HG03135 (cell line): ENCODE data around the gene PHTF2.
"Not testable (repeated sequence)": the region's sequence is repeated elsewhere in the genome, so short reads cannot be mapped to it uniquely, and the experiment has no call there.

Experiments used
- ATAC-seq: cut with Tn5 transposase; IDR thresholded peaks from one replicate; pipeline ENCODE4 v1.9.1; 2021; ENCODE audit warnings: mild to moderate bottlenecking, moderate library complexity; ENCODE audit not compliant: unreplicated experiment

The PHTF2 gene

DNA sequence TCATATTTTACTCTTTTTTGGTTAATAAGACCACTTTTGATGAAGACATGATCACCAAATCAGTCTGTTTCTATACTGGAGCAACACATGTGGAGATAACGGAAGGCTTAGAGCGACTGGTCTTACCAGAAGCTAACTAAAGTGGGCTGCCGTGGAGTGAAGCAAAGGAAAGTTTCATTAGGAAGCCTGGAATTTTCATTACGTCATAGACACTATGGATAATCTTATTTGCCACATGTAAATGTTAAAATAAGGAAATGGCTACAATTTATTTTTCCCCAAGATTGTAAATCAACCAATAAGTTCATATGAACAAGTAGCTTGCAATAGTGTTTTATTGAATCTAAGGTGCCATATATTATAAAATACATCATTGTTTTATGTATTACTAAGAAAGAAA is 185.4 kb downstream of the PHTF2 start:
- no peak for ATAC-seq

DNA sequence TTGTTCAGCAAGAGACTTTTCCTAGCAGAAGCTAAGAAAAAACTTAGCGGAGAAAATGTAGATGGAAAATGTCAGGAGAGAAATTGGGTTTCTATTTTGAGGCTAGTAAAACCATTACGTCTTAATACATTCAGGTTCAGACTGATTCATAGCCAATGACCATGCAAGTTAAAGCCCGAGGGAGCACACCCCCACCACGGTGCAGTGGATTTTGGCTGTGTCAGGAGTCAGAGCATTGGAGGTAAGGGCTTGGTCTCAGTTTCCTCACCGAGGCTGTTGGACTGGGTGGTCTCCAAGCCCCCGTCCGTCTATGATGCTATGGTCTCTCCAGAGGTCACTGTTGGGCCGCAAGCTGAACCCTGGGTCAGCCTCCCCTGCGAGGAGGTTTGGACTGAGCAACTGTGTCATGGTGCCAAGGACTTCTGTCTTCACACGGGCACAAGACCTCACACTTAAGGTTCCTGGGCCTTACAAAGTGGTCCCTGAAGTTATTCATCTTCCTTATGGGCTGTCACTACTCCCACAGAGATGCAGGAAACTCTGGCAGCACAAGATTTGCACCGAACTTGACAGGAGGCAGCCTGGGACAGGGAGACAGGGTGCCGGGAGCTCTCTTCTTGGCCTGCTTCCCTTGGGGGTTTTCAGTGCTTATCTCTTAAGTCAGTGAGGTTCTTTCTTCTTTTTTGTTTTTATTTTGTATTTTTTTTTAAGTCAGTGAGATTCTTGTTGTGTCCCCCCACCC is 186.8 kb downstream of the PHTF2 start:
- ATAC-seq, result no peak

DNA sequence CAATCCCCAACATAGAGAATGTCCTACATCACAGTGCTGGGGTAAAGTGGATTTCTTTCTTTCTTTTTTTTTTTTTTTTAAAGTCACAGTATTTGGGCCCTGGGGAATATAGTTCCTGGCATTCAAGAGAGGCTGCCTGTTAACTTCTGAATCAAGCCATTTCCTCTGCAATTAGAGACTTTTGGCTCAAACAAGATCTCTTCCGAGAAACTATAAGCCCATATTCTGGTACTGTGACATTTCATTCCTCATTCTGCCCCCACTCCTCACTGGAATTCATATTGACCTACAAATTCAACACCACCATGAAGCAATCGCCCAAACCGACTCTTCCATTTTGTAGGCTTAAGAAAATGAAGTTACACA is 187.4 kb downstream of the PHTF2 start:
- no peak for ATAC-seq

DNA sequence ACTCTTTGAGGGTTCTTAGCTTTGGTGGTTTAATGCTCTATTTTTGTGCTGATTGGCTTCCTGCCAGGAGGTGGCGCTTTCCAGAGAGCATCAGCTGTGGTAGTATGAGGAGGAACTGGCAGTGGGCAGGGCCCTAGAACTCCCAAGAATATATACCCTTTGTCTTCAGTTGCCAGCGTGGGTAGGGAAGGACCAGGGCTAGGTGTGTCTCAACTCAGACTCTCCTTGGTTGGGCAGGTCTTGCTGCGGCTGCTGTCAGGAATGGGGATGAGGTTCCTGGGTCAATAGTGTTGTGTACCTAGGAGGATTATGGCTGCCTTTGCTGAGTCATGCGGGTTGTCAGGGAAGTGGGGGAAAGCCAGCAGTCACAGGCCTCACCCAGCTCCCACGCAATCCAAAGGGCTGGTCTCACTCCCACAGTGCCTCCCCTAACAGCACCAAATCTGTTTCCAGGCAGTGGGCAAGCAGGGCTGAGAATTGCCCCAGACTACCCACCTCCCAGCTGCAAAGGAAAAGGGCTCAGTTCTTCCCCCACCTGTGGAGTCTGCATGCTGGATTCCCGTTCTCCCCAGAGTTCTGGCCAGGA is 191.5 kb downstream of the PHTF2 start:
- no peak for ATAC-seq

DNA sequence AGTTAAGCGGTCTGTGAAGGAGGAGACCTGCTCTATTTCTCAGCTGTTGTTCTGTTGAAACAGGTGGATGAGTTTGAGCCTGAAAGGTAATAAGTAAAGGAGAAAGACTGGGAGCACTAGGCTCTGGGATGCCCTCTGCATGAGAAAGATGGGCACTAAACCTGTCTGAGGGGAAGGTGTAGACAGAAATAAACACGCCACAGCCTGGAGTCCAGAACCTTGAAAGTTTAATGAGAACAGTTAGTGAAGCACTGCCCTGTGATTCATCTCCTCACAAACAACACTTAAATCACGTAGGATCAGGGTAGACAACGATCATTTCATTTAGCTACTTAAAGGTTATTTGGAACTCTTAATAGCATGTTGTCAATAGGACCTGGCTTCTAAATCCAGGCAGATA is 193.1 kb downstream of the PHTF2 start:
- ATAC-seq, result no peak

DNA sequence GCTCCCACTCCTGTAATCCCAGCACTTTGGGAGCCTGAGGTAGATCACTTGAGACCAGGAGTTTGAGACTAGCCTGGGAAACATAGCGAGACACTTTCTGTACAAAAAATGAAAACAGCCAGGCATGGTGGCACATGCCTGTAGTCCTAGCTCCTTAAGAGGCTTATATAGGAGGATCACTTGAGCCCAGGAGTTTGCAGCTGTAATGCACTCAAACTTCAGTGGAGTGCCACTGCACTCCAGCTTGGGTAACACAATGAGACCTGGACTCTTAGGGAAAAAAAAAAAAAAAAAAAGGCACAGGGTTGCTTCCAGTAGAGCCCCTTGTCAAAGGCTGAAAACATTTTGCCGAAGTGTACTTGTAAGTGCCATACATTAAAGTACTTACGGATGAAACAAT is 195.3 kb downstream of the PHTF2 start:
- ATAC-seq, result no peak

DNA sequence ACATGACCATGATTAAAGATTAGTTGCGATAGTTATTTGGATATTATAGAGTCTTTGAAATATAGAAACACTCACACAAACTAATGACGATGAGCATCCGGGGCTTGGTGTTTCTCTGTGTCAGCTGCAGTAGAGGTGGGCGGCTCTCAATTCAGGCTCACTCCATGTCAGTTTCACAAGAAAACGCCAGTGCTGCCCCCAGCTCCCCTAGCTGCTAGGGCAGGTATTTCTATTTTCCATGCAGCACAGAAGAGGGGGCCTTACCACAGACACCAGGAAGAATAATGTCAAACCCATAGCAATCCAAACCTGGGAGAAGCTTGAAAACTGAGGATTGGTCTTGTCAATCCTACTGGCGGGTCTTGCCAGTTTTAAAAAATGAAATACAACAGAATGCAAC is 197.1 kb downstream of the PHTF2 start:
- ATAC-seq, result no peak

DNA sequence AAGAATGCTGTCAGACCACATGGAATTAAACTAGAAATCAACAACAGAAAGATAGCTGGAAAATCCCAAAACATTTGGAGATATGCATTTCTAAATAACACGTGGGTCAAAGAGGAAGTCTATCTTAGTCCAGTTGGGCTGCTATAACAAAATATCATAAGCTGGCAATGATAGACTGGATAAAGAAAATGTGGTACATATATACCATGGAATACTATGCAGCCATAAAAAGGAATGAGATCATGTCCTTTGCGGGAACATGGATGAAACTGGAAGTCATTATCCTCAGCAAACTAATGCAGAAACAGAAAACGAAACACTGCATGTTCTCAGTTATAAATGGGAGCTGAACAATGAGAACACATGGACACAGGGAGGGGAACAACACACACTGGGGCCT is 200.6 kb downstream of the PHTF2 start:
- ATAC-seq, result not testable (repeated sequence)

DNA sequence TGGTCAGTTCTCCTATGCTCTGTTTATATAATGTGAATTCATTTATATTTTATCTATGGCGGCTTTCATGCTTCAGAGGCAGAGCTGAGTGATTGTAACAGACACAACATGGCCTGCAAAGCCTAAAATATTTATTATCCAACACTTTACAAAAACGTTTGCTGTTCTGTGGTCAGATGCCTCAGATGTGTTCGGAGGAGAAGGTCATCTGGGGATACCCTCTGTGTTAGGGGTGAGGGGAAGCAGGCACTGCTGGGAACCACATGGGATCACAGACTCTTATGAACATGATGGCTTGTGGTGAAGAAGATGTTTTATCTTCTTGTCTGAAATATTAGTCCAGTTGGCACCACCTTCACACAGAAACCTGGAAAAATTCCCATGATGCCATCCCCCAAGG is 203.4 kb downstream of the PHTF2 start:
- no peak for ATAC-seq

DNA sequence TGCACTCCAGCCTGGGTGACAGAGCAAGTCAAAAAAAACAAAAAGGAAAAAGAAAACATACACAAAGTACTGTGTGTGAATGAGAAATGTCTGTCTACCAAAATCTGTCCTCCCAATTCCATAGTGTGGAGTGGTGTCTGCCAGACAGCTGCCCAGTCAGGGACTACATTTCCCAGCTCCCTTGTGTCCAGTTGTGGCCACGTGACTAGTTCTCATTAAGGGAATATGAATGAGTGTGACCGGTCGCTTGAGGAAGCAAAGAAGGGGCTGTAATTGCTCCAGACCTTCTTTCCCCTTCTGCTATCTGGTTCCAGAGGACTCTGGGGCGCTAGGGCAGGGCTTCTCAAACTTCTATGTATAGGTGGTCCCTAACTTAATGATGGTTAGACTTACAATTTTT is 204.1 kb downstream of the PHTF2 start:
- no peak for ATAC-seq

DNA sequence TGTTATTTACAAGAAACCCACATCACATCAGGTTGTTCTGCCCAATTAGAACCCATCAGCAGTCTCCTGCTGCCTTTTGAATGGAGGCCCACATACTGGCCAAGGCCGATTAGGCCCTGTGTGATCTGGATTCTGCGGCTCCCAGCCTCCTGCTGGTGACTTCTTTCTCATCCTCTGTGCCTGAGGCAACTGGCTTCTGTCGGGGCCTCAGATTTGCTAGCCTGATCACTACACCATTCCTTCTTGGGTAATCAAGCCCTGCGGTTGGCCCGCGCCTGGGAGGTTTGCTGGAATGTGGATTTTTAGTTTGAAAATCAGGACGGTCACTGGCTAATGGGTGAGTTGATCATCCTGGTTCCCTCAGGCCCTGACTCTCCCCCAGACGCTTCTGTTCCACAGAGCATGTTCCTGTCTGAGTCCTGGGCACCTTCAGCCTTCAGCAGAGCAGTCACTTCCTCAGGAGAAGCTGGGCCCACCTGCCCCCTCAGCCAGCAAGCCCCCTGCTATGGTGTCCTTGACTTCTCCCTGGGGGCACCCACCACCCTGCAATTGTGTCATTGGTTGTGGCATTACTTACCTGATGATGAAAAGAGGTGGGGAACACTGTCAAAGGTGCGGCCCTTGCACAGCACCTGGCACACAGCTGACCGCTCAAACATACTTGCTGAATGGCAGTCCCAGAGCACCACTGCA is 207.6 kb downstream of the PHTF2 start:
- no peak for ATAC-seq
